ENCODE data around the gene RAB31. TPM values are rescaled to one million over a fixed set of nuclear protein-coding genes. Genes with fewer than 3 reads are reported as not detected.

The RAB31 gene
- total RNA-seq, 4 donors from 2014 or later, result 94.0 to 145 (median 107) TPM

DNA sequence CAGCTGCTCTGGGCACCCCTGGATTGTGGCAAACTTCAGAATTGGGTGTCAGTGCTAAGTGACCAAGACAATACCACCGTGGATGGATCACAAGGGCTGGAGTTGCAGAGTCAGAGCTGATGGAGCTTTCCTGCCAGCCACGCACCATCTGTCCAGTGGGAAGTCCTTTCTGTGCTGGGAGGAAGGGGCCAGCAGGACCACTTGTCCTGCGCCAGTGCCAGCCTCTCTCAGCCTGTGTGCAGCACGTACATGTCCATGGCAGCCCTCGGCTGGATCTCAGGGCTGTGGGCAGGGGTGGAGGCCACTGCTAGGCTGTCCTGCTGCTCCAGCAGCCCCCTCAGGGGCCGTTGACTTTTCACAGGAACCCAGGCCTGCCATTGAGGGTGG, 33.3 kb downstream of the RAB31 start:
- peak overlapping the region; percentile 41 to 58 (median 50) for H3K27ac ChIP-seq (replicated peaks in 1 of 4)
- TF ChIP-seq POLR2AphosphoS5 (IDR thresholded peaks at IDR 0.05) (no peak), EP300 (IDR thresholded peaks at IDR 0.05) (no peak), POLR2A (IDR thresholded peaks at IDR 0.05; ENCODE audit: low read depth) (no peak)
- TF ChIP-seq, protein P1, sequence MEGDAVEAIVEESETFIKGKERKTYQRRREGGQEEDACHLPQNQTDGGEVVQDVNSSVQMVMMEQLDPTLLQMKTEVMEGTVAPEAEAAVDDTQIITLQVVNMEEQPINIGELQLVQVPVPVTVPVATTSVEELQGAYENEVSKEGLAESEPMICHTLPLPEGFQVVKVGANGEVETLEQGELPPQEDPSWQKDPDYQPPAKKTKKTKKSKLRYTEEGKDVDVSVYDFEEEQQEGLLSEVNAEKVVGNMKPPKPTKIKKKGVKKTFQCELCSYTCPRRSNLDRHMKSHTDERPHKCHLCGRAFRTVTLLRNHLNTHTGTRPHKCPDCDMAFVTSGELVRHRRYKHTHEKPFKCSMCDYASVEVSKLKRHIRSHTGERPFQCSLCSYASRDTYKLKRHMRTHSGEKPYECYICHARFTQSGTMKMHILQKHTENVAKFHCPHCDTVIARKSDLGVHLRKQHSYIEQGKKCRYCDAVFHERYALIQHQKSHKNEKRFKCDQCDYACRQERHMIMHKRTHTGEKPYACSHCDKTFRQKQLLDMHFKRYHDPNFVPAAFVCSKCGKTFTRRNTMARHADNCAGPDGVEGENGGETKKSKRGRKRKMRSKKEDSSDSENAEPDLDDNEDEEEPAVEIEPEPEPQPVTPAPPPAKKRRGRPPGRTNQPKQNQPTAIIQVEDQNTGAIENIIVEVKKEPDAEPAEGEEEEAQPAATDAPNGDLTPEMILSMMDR (IDR thresholded peaks at IDR 0.05), result no peak
- intact Hi-C loops (cut with DNase I), result no loop called here
- peaks cover 12 to 55% (median 39%) of the 10 kb centered on the region in 4 donors for H3K4me1 ChIP-seq
- no peaks in the 10 kb centered on the region for H3K36me3 ChIP-seq
- DNase-seq (ENCODE audit: extremely low spot score), result no peak
- H3K9me3 ChIP-seq, result no peaks in the 10 kb centered on the region
- H3K27me3 ChIP-seq, result no peaks in the 10 kb centered on the region
- WGBS, result 82% methylated on average over 6 of the region's 6 CpGs
- H3K4me3 ChIP-seq, result no peak overlapping the region

DNA sequence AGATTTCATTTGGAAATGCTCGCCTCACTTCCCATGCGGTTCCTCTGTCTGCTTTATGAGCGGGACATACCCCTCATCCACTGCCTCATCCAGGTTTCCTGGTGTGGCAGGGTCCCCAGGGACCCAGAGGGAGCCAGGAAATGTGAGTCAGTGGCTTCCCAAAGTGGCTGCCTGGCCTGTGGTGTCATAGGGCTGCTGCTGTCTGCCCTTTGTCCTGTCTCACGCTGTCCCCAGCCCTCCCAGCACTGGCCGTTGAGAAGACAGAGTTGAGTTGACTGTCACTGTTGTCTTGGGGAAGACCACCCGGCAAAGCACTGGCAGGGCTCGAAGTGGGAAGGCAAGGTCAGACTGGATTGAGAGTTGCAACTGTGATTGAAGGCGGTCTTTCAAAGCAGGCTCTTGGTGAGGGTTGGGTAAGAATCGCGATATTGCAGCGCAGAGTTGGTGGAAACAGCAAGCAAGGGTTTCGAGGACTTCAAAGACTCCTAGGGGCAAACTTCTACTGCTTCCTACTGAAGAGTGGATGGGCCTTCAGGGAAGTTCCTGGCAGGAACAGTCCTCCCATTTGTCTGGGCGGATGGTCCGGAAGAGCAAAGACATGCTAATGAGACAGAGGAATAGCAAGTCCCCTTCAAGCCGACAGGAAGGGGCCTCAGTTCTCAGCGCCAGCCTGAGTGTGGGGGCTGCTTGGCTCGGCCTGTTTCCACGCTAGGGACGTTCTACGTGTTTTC, 33.9 kb downstream of the RAB31 start:
- no peaks in the 10 kb centered on the region for H3K27me3 ChIP-seq
- H3K4me3 ChIP-seq, result peak overlapping the region in 3 of 4 donors; percentile 5 to 18 (median 15)
- peak overlapping the region; percentile 41 to 58 (median 50) for H3K27ac ChIP-seq (replicated peaks in 1 of 4)
- TF ChIP-seq, protein P1 (IDR thresholded peaks at IDR 0.05), result no peak
- TF ChIP-seq POLR2A (IDR thresholded peaks at IDR 0.05; ENCODE audit: low read depth) (no peak), POLR2AphosphoS5 (IDR thresholded peaks at IDR 0.05) (no peak), EP300 (IDR thresholded peaks at IDR 0.05) (no peak)
- peaks cover 12 to 54% (median 36%) of the 10 kb centered on the region in 4 donors for H3K4me1 ChIP-seq
- H3K36me3 ChIP-seq, result no peaks in the 10 kb centered on the region
- intact Hi-C loops (cut with DNase I), result no loop called here
- H3K9me3 ChIP-seq, result no peaks in the 10 kb centered on the region
- 70% methylated on average over 16 of the region's 20 CpGs for WGBS
- DNase-seq (ENCODE audit: extremely low spot score), result peak; percentile 80

DNA sequence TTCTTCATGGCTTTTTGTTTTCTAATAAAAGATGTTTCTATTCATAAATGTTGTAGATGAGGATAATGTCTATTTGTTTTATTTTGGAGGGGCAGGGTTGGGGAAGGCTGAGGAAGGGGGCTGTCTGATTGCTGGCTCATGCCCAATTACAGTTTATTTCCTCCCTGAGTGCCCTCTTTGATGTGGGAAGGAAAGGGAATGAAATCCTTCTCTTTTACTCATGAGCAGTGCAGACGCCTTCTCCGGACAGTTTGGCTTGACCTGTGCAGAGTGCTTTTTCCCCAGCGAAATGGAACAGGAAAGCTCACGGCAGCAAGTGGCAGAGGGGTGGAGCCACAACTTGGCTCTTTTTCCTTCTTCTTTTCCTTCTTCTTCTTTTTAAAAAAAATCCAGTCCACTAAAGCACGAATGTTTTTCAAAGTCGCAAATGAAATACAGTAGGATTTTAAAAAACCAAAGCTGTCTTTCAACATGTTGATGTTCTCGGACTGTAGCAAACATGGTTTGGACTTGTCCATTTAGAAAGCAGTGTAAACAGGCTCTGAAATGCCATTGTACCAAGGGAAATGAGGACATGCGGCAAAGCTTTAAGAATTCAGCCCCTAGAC, 34.5 kb downstream of the RAB31 start:
- no peaks in the 10 kb centered on the region for H3K36me3 ChIP-seq
- H3K27ac ChIP-seq (replicated peaks in 1 of 4), result peak overlapping the region; percentile 41 to 58 (median 50)
- TF ChIP-seq POLR2A (IDR thresholded peaks at IDR 0.05; ENCODE audit: low read depth) (no peak), EP300 (IDR thresholded peaks at IDR 0.05) (no peak), POLR2AphosphoS5 (IDR thresholded peaks at IDR 0.05) (no peak)
- TF ChIP-seq, protein P1 (IDR thresholded peaks at IDR 0.05), result no peak
- H3K9me3 ChIP-seq, result no peaks in the 10 kb centered on the region
- DNase-seq (ENCODE audit: extremely low spot score), result peak; percentile 83
- H3K27me3 ChIP-seq, result no peaks in the 10 kb centered on the region
- intact Hi-C loops (cut with DNase I), result no loop called here
- H3K4me3 ChIP-seq, result peak overlapping the region in 3 of 4 donors; percentile 5 to 18 (median 15)
- WGBS, result 46% methylated on average over 8 of the region's 8 CpGs
- peaks cover 12 to 47% (median 30%) of the 10 kb centered on the region in 4 donors for H3K4me1 ChIP-seq

DNA sequence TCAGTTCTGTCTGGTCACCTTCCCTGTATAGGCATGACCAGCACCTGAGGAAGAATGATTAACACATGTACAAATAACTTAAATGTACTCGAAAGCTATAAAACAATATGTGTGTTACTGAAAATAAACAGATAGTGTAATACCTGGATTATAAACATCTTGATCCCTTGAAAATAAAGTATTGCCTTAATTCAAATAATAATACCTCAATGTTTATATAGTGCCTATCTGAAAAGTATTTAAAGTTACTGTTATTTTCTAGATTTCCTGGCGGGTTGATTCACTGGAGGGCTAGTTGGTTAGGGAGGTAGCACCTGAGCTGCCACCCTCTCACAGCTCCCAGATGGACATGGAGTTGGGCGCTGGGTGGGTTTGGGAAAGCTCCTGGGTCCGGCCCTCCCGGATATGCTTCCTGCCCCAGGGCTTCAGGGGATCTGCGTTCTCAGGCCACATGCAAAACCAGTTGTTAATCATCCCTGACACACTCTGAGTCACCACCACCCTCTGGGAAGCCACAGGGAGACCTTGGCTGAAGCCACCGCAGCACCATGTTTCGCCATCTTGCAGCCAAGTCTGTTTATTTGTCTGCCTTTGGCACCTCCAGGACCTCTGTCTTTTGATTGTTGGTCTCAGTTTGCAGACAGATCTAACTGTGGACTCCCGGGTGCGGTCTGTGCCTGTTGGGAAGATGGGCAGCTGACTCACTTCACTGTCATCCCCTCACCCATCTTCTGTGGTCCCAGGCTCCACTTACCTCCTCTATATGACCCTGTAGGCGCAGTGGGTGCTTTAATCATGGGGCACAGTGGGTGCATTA, 35.3 kb downstream of the RAB31 start:
- 73% methylated on average over 9 of the region's 11 CpGs for WGBS
- H3K9me3 ChIP-seq, result no peaks in the 10 kb centered on the region
- no peaks in the 10 kb centered on the region for H3K36me3 ChIP-seq
- H3K27ac ChIP-seq (replicated peaks in 1 of 4), result peak overlapping the region in 3 of 4 donors; percentile 24 to 46 (median 41)
- peak overlapping the region in 1 of 4 donors; percentile 15 for H3K4me3 ChIP-seq
- no peaks in the 10 kb centered on the region for H3K27me3 ChIP-seq
- intact Hi-C loops (cut with DNase I), result no loop called here
- DNase-seq (ENCODE audit: extremely low spot score), result peak; percentile 77
- TF ChIP-seq POLR2AphosphoS5 (IDR thresholded peaks at IDR 0.05) (peak in 1 of 2 donors; percentile 22), POLR2A (IDR thresholded peaks at IDR 0.05; ENCODE audit: low read depth) (no peak), EP300 (IDR thresholded peaks at IDR 0.05) (no peak)
- peaks cover 12 to 39% (median 30%) of the 10 kb centered on the region in 4 donors for H3K4me1 ChIP-seq

All from esophagus muscularis mucosa (tissue), 4 donors.